Ascending aorta (tissue), 2 donors: Measurements from ENCODE around the gene RNF166. TPM values are rescaled to one million over a fixed set of nuclear protein-coding genes. Genes with fewer than 3 reads are reported as not detected.

Source experiments
- DNase-seq, 2 donors: peaks; one replicate each; pipeline ENCODE4 v3.0.0-alpha.2; 2019; ENCODE audit warnings: low spot score in 2 of 2
- H3K27ac ChIP-seq, 2 donors: fragments of 200-600 bp; sonication (generic); one replicate each; pipeline ENCODE4 v1.5.1; 2016 to 2017; ENCODE audit warnings: mild to moderate bottlenecking in 1 of 2
- H3K27me3 ChIP-seq: fragments of 200-600 bp; sonication (generic); one replicate; pipeline ENCODE4 v1.5.1; 2017
- H3K36me3 ChIP-seq, 2 donors: fragments of 200-600 bp; sonication (generic); one replicate each; pipeline ENCODE4 v1.5.1; 2016
- H3K4me1 ChIP-seq, 2 donors: fragments of 200-600 bp; sonication (generic); one replicate each; pipeline ENCODE4 v1.5.1; 2016 to 2017; ENCODE audit warnings: mild to moderate bottlenecking in 1 of 2
- H3K4me3 ChIP-seq, 2 donors: fragments of 200-600 bp; sonication (generic); one replicate each; pipeline ENCODE4 v1.5.1; 2016 to 2017; ENCODE audit warnings: mild to moderate bottlenecking in 1 of 2
- H3K9me3 ChIP-seq, 2 donors: fragments of 200-600 bp; sonication (generic); one replicate each; pipeline ENCODE4 v1.5.1; 2016
- intact Hi-C: fragments of 100-400 bp; cut with DNase I; formaldehyde crosslinking; loops from one replicate; pipeline ENCODE4 v1.15.1; 2023
- total RNA-seq: library from RNA; depleted of rRNA; stranded (reverse); fragments of >200 nt; gene quantifications from one replicate; pipeline ENCODE4 v1.1.0, GENCODE V29; 2016
- TF ChIP-seq, protein P1 (sequence below), 3 experiments: fragments of 200-600 bp in 2 of 3; fragments of 450-650 bp in 1 of 3; sonication (generic) in 2 of 3; IDR thresholded peaks; one replicate each; pipeline ENCODE4 v1.5.1; 2016 to 2019; ENCODE audit warnings: antibody characterized with exemption in 3 of 3, mild to moderate bottlenecking in 1 of 3, moderate library complexity in 1 of 3

RNF166 gene
- total RNA-seq, 1 donor from 2014 or later: 44.3 TPM

DNA sequence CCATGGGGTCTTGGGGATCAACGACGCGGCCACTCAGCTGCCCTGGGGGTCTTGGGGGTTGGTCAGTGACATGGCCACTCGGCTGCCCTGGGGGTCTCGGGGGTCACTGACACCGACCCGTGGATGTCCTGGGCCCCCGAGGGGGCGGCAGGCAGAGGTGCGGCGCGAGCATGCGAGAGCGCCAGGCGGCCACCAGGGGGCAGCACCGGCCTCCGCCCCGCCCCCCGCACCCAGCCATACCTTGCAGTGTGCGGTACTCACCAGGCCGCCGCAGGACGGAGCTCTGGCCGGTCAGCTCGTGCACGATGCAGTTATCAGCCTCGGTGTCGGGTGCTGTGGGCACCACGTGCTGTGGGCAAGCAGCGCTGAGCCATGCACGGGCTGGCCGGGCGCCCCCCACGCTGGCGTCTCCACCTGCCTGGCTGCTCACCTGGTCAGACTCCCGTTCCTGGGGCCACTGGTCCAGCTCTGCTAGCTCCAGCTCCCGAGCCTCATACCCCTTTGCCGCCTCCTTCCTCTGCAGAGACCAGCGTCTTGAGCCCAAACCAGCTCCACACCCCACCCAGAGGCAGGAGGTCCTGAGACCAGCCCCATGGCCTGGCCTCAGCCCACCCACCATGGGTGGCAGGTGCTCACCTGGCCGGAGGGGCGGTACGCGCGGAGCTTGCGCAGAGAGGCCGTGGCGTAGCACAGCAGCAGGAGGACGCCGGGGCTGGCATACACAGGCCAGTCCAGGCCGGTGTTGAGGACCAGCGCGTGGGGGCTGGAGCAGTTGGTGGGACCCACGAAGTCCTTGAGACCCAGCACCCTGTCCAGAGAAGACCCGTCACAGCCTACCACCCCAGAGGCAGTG lies 31.3 kb upstream of the RNF166 start:
- intact Hi-C loops: loop anchor here (1.0 kb wide), 1 partner anchor 48 kb away; the partner anchor contains the start of gene PIEZO1
- Histone ChIP-seq H3K36me3 (peaks cover 53 to 59% of the 10 kb centered on the region in 2 donors), H3K4me1 (no peaks in the 10 kb centered on the region), H3K9me3 (no peaks in the 10 kb centered on the region), H3K27me3 (no peaks in the 10 kb centered on the region), H3K27ac (no peak overlapping the region), H3K4me3 (no peak overlapping the region)
- DNase-seq: peak in 1 of 2 donors; percentile 76
- TF ChIP-seq, protein P1, sequence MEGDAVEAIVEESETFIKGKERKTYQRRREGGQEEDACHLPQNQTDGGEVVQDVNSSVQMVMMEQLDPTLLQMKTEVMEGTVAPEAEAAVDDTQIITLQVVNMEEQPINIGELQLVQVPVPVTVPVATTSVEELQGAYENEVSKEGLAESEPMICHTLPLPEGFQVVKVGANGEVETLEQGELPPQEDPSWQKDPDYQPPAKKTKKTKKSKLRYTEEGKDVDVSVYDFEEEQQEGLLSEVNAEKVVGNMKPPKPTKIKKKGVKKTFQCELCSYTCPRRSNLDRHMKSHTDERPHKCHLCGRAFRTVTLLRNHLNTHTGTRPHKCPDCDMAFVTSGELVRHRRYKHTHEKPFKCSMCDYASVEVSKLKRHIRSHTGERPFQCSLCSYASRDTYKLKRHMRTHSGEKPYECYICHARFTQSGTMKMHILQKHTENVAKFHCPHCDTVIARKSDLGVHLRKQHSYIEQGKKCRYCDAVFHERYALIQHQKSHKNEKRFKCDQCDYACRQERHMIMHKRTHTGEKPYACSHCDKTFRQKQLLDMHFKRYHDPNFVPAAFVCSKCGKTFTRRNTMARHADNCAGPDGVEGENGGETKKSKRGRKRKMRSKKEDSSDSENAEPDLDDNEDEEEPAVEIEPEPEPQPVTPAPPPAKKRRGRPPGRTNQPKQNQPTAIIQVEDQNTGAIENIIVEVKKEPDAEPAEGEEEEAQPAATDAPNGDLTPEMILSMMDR (IDR thresholded peaks at IDR 0.05): peak; percentile 98 to 99 (median 99)

DNA sequence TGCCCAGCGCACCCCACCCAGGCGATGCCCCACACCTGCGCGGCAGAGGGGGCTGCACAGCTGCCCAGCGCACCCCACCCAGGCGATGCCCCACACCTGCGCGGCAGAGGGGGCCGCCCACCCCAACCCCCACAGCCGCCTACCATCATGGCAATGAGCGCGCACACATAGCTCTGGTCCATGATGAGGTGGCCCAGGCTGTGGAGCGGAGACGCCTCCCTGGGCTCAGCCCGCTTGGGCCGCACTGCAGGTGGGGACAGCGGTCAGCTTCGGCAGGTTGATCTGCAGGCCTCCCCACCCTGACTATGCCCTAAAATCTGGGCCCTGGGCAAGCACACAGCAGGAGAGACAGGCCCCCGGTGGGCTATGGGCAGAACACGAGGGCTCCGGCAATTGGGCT lies 30.3 kb upstream of the RNF166 start:
- TF ChIP-seq, protein P1 (IDR thresholded peaks at IDR 0.05): no peak
- Histone ChIP-seq H3K27me3 (no peaks in the 10 kb centered on the region), H3K4me3 (no peak overlapping the region), H3K4me1 (no peaks in the 10 kb centered on the region), H3K27ac (no peak overlapping the region), H3K9me3 (no peaks in the 10 kb centered on the region), H3K36me3 (peaks cover 54 to 63% of the 10 kb centered on the region in 2 donors)
- intact Hi-C loops: no loop called here
- DNase-seq: no peak

DNA sequence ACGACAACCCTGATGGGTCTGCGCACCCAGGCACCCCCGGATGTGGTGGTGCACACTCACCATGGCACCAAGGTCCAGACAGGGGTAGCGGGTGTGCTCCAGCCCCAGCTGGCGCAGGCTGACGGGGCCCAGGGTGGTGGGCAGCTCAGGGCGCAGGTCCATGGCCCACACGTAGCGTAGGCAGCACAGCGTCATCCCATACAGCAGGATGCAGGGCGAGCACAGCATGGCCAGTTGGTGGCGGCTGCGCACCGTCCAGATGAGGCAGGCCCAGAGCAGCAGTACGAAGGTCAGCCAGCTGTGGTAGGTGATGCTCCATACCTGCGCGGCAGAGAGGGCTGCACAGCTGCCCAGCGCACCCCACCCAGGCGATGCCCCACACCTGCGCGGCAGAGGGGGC lies 29.9 kb upstream of the RNF166 start:
- intact Hi-C loops: no loop called here
- peaks cover 52 to 63% of the 10 kb centered on the region in 2 donors for H3K36me3 ChIP-seq
- no peaks in the 10 kb centered on the region for H3K27me3 ChIP-seq
- H3K27ac ChIP-seq: no peak overlapping the region
- TF ChIP-seq, protein P1 (IDR thresholded peaks at IDR 0.05): no peak
- no peak for DNase-seq
- H3K9me3 ChIP-seq: no peaks in the 10 kb centered on the region
- no peak overlapping the region for H3K4me3 ChIP-seq
- no peaks in the 10 kb centered on the region for H3K4me1 ChIP-seq

DNA sequence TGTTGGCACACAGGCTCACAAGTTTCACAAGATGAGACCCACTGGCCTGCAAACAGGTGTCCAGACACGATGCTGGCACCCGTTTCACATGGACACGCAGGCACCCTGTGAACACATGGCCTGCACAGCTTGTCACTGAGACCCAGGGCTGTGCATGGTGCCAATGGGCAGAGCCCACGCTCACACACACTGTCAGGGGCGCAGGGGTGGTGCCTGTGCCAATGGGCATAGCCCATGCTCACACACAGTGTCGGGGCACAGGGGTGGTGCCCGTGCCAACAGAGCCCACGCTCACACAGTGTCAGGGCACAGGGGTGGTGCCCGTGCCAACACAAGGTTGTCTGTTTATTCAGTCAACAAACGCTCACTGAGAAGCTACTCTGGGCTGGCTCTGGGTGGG lies 29.4 kb upstream of the RNF166 start:
- TF ChIP-seq, protein P1 (IDR thresholded peaks at IDR 0.05): no peak
- Histone ChIP-seq H3K9me3 (no peaks in the 10 kb centered on the region), H3K4me3 (no peak overlapping the region), H3K27me3 (no peaks in the 10 kb centered on the region), H3K27ac (no peak overlapping the region), H3K4me1 (no peaks in the 10 kb centered on the region), H3K36me3 (peaks cover 47 to 63% of the 10 kb centered on the region in 2 donors)
- no peak for DNase-seq
- intact Hi-C loops: no loop called here

DNA sequence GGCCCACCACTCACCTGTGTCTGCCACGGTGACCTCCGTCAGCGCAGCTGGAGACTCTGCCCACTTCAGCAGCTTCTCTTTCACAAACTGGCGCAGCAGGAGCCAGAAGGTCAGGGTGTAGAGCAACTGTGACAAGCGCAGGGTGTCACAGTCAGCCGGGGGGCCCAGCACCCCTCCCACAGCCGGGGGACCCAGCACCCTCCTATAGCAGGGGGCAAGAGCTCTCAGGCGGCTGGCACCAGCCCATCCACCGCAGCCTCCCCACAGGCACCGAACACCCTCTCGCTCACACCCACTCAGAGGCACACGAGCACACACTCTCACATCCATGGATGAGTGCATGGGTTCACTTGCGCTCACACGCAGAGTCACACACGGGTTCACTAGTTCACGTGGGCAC lies 28.9 kb upstream of the RNF166 start:
- Histone ChIP-seq H3K36me3 (peaks cover 43 to 60% of the 10 kb centered on the region in 2 donors), H3K27me3 (no peaks in the 10 kb centered on the region), H3K9me3 (no peaks in the 10 kb centered on the region), H3K27ac (no peak overlapping the region), H3K4me1 (no peaks in the 10 kb centered on the region), H3K4me3 (no peak overlapping the region)
- DNase-seq: no peak
- TF ChIP-seq, protein P1 (IDR thresholded peaks at IDR 0.05): no peak
- intact Hi-C loops: no loop called here
